HepG2 (cell line): ENCODE data around the gene MORC3.

Experiments
- CREM ChIP-seq, 2 experiments: sonication (generic) in 1 of 2; formaldehyde crosslinking in 1 of 2; IDR thresholded peaks; 2 replicates each; pipeline versions ENCODE4 v1.4.0 to v1.6.1; 2016 to 2020; ENCODE audit warnings: antibody characterized with exemption in 1 of 2, mild to moderate bottlenecking in 1 of 2, missing genetic modification reagents in 1 of 2
- FOSL1 ChIP-seq: sonication (generic); formaldehyde crosslinking; IDR thresholded peaks from 2 replicates; pipeline ENCODE4 v1.9.0; 2021; ENCODE audit warnings: missing genetic modification reagents, borderline replicate concordance
- GABPB1 ChIP-seq: IDR thresholded peaks from 2 replicates; pipeline ENCODE4 v1.6.1; 2016; ENCODE audit warnings: mild to moderate bottlenecking, missing genetic modification reagents, moderate library complexity, missing compliant biosample characterization
- GTF3A ChIP-seq: sonication (generic); formaldehyde crosslinking; conservative IDR thresholded peaks from 2 replicates; pipeline ENCODE4 v1.4.0; 2020; ENCODE audit warnings: mild to moderate bottlenecking, missing genetic modification reagents
- NCOA2 ChIP-seq: sonication (generic); formaldehyde crosslinking; IDR thresholded peaks from 2 replicates; pipeline ENCODE4 v1.8.0; 2022; ENCODE audit warnings: inconsistent platforms
- NONO ChIP-seq, 2 experiments: fragments of 450-650 bp in 1 of 2; sonication (generic) in 1 of 2; formaldehyde crosslinking in 1 of 2; IDR thresholded peaks in 1 of 2; conservative IDR thresholded peaks in 1 of 2; 2 replicates each; pipeline versions ENCODE4 v1.6.1 to v1.8.0; 2017 to 2022; ENCODE audit warnings: mild to moderate bottlenecking in 1 of 2, missing genetic modification reagents in 1 of 2, moderate library complexity in 1 of 2
- POLR2A ChIP-seq, 2 experiments: IDR thresholded peaks; 2 replicates each; pipeline ENCODE4 v1.6.1; 2011; ENCODE audit warnings: low read depth in 2 of 2, low read length in 2 of 2, mild to moderate bottlenecking in 1 of 2, moderate library complexity in 1 of 2; ENCODE audit not compliant: insufficient read depth in 1 of 2
- TARDBP ChIP-seq: sonication (generic); formaldehyde crosslinking; IDR thresholded peaks from 2 replicates; pipeline ENCODE4 v1.8.0; 2022; ENCODE audit warnings: mild to moderate bottlenecking, missing genetic modification reagents
- ZNF12 ChIP-seq: sonication (generic); formaldehyde crosslinking; IDR thresholded peaks from 2 replicates; pipeline ENCODE4 v1.5.0; 2020; ENCODE audit warnings: missing genetic modification reagents
- TF ChIP-seq, protein P1 (sequence below): IDR thresholded peaks from 2 replicates; pipeline ENCODE4 v1.6.1; 2016; ENCODE audit warnings: low read depth

DNA sequence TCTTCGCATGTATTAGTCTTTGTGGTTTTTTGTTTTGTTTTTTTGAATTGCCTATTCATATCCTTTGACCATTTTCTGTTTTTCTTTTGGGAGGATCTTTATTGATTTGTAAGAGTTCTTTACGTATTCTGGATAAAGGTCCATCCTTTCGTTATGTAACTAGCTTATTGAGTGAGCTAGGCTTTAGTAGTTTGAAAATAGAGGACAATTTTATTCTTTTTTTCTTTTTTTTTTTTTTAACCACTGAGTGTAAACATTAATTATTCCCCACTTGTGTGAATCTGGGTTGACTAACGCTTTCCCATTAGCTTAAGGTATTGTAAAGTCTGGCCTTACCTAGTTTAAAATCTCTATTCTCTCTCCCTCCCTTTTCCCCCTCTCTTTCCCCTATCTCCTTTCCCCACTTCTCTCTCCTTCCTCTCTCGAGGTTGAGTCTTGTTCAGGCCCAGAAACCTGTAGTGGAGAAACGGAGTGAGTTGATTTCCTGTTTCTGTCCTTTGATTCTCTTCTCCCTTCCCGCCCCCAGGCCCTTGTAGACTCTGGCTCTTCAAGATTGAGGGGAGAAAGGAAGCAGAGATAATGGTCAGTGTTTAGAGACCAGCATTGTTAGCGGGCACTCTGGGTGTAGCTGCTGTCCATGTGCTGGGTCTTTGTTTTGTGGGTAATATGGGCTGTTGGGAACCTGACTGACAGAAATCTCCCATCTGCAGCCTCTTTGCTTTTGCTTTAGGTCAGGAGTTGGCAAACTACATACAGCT is 1.5 kb downstream of the MORC3 start:
- TF ChIP-seq CREM (IDR thresholded peaks at IDR 0.05) = no peak
- no peak for TF ChIP-seq CREM (CRISPR knock-in tag; IDR thresholded peaks at IDR 0.05)
- TF ChIP-seq POLR2A (IDR thresholded peaks at IDR 0.05; ENCODE audit: insufficient read depth in 1 of 2, low read depth in 2 of 2, low read length in 2 of 2) = no peak
- TF ChIP-seq NCOA2 (CRISPR knock-in tag) = no peak
- TF ChIP-seq FOSL1 (CRISPR knock-in tag) = no peak
- TF ChIP-seq TARDBP (CRISPR knock-in tag) = no peak
- no peak for TF ChIP-seq ZNF12 (CRISPR knock-in tag)
- no peak for TF ChIP-seq NONO (IDR thresholded peaks at IDR 0.05)
- TF ChIP-seq NONO (CRISPR knock-in tag; conservative IDR thresholded peaks at IDR 0.05) = no peak
- no peak for TF ChIP-seq GTF3A (CRISPR knock-in tag)
- TF ChIP-seq GABPB1 (CRISPR knock-in tag) = no peak
- TF ChIP-seq, protein P1, sequence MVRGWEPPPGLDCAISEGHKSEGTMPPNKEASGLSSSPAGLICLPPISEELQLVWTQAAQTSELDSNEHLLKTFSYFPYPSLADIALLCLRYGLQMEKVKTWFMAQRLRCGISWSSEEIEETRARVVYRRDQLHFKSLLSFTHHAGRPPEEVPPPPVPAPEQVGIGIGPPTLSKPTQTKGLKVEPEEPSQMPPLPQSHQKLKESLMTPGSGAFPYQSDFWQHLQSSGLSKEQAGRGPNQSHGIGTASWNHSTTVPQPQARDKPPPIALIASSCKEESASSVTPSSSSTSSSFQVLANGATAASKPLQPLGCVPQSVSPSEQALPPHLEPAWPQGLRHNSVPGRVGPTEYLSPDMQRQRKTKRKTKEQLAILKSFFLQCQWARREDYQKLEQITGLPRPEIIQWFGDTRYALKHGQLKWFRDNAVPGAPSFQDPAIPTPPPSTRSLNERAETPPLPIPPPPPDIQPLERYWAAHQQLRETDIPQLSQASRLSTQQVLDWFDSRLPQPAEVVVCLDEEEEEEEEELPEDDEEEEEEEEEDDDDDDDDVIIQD = no peak
